Measurements from ENCODE around the gene ARHGEF40.

DNA sequence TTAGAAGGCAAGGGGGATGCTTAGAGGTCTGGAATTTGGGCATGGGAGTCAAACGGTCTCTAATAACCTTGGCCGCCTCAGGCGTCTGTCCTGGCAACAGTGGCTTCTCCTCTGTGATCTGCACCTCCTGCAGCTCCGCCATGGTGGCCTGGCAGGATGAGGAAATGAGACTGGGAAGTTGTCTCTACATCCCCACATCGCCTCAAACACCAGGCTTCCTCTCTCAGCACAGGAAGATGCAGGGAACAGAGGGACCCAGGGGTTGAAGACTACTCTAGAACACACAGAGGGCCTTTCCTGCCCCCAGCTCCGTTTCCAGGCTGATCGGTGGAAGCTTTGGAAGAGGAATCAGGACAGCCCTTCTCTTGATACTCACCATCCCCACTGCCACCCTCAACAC lies 46.9 kb upstream of the ARHGEF40 start:
- TF ChIP-seq CTCF (optimal IDR thresholded peaks at IDR 0.05 in 1 of 3, IDR thresholded peaks at IDR 0.05 in 1 of 3, conservative IDR thresholded peaks at IDR 0.05 in 1 of 3; ENCODE audit: extremely low read depth in 1 of 3, insufficient read depth in 2 of 3, low read length in 3 of 3): no peak
- TF ChIP-seq EZH2 (IDR thresholded peaks at IDR 0.05; ENCODE audit: low read length): no peak
